Duodenal mucosa (tissue), 2 donors: ENCODE results near the gene S100A13.

Experiments
- H3K27ac ChIP-seq: one replicate; pipeline ENCODE4 v1.7.0; 2013; ENCODE audit warnings: low read depth, low read length
- H3K27me3 ChIP-seq, 2 donors: one replicate each; pipeline ENCODE4 v1.7.0; 2013; ENCODE audit warnings: low read length in 2 of 2, control low read depth in 1 of 2; ENCODE audit not compliant: insufficient read depth in 2 of 2, control insufficient read depth in 1 of 2
- H3K36me3 ChIP-seq, 2 donors: one replicate each; pipeline ENCODE4 v1.7.0; 2013; ENCODE audit warnings: low read length in 2 of 2, control low read depth in 1 of 2; ENCODE audit not compliant: insufficient read depth in 2 of 2, control insufficient read depth in 1 of 2
- H3K4me1 ChIP-seq, 2 donors: one replicate each; pipeline ENCODE4 v1.7.0; 2013; ENCODE audit warnings: low read length in 2 of 2, control low read depth in 1 of 2; ENCODE audit not compliant: insufficient read depth in 2 of 2, control insufficient read depth in 1 of 2
- H3K4me3 ChIP-seq, 2 donors: one replicate each; pipeline ENCODE4 v1.7.0; 2013; ENCODE audit warnings: low read length in 2 of 2, low read depth in 1 of 2
- H3K9ac ChIP-seq, 2 donors: one replicate each; pipeline ENCODE4 v1.7.0; 2013; ENCODE audit warnings: low read length in 2 of 2, low read depth in 1 of 2
- H3K9me3 ChIP-seq, 2 donors: one replicate each; pipeline ENCODE4 v1.7.0; 2013; ENCODE audit warnings: low read length in 2 of 2, control low read depth in 1 of 2; ENCODE audit not compliant: control insufficient read depth in 1 of 2

The S100A13 gene

GRCh38 chr1:153608742-153609584 lies 18.3 kb downstream of the S100A13 start:
- Histone ChIP-seq H3K9me3 (no peaks in the 10 kb centered on the region), H3K4me3 (peak overlapping the region; percentile 60 to 66), H3K4me1 (peaks cover 37 to 40% of the 10 kb centered on the region in 2 donors), H3K27ac (peak overlapping the region; percentile 95), H3K27me3 (no peaks in the 10 kb centered on the region), H3K9ac (peak overlapping the region; percentile 74 to 80), H3K36me3 (peaks cover 16 to 21% of the 10 kb centered on the region in 2 donors)

GRCh38 chr1:153608089-153608682 lies 19.1 kb downstream of the S100A13 start:
- H3K27ac ChIP-seq, result peak overlapping the region; percentile 95
- peaks cover 34% of the 10 kb centered on the region in 2 donors for H3K4me1 ChIP-seq
- H3K4me3 ChIP-seq, result peak overlapping the region; percentile 60 to 66
- H3K36me3 ChIP-seq, result peaks cover 16 to 21% of the 10 kb centered on the region in 2 donors
- H3K9ac ChIP-seq, result peak overlapping the region; percentile 74 to 80
- H3K9me3 ChIP-seq, result no peaks in the 10 kb centered on the region
- H3K27me3 ChIP-seq, result no peaks in the 10 kb centered on the region

- Histone ChIP-seq H3K9me3 (no peaks in the 10 kb centered on the region), H3K27me3 (no peaks in the 10 kb centered on the region), H3K36me3 (peaks cover 16 to 21% of the 10 kb centered on the region in 2 donors), H3K4me3 (no peak overlapping the region), H3K9ac (peak overlapping the region in 1 of 2 donors; percentile 80), H3K4me1 (peaks cover 33 to 34% of the 10 kb centered on the region in 2 donors), H3K27ac (no peak overlapping the region)
Measured at GRCh38 chr1:153607381-153607780, 19.9 kb downstream of the S100A13 start.

- Histone ChIP-seq H3K27ac (no peak overlapping the region), H3K36me3 (peaks cover 16 to 21% of the 10 kb centered on the region in 2 donors), H3K4me1 (peaks cover 30 to 33% of the 10 kb centered on the region in 2 donors), H3K27me3 (no peaks in the 10 kb centered on the region), H3K4me3 (no peak overlapping the region), H3K9ac (no peak overlapping the region), H3K9me3 (no peaks in the 10 kb centered on the region)
Measured at GRCh38 chr1:153606194-153606593, 21.1 kb downstream of the S100A13 start.

- Histone ChIP-seq H3K36me3 (peaks cover 13 to 18% of the 10 kb centered on the region in 2 donors), H3K27me3 (no peaks in the 10 kb centered on the region), H3K4me3 (no peak overlapping the region), H3K27ac (no peak overlapping the region), H3K4me1 (peaks cover 3 to 4% of the 10 kb centered on the region in 2 donors), H3K9ac (no peak overlapping the region), H3K9me3 (no peaks in the 10 kb centered on the region)
Measured at GRCh38 chr1:153602749-153603148, 24.6 kb downstream of the S100A13 start.

GRCh38 chr1:153599847-153600246 lies 27.5 kb downstream of the S100A13 start:
- H3K27me3 ChIP-seq, result no peaks in the 10 kb centered on the region
- no peaks in the 10 kb centered on the region for H3K9me3 ChIP-seq
- H3K36me3 ChIP-seq, result no peaks in the 10 kb centered on the region
- no peak overlapping the region for H3K27ac ChIP-seq
- H3K4me3 ChIP-seq, result no peak overlapping the region
- no peak overlapping the region for H3K9ac ChIP-seq
- H3K4me1 ChIP-seq, result peaks cover 0 to 4% of the 10 kb centered on the region in 2 donors

- no peaks in the 10 kb centered on the region for H3K27me3 ChIP-seq
- no peak overlapping the region for H3K27ac ChIP-seq
- peaks cover 0 to 4% of the 10 kb centered on the region in 2 donors for H3K4me1 ChIP-seq
- no peaks in the 10 kb centered on the region for H3K9me3 ChIP-seq
- H3K36me3 ChIP-seq, result no peaks in the 10 kb centered on the region
- H3K9ac ChIP-seq, result peak overlapping the region in 1 of 2 donors; percentile 39
- H3K4me3 ChIP-seq, result no peak overlapping the region
Measured at GRCh38 chr1:153598309-153599172, 28.8 kb downstream of the S100A13 start.

- Histone ChIP-seq H3K9me3 (no peaks in the 10 kb centered on the region), H3K9ac (no peak overlapping the region), H3K4me1 (peaks cover 0 to 4% of the 10 kb centered on the region in 2 donors), H3K36me3 (no peaks in the 10 kb centered on the region), H3K27me3 (no peaks in the 10 kb centered on the region), H3K4me3 (no peak overlapping the region), H3K27ac (no peak overlapping the region)
Measured at GRCh38 chr1:153597206-153597605, 30.1 kb downstream of the S100A13 start.

GRCh38 chr1:153592748-153593147 lies 34.6 kb downstream of the S100A13 start:
- Histone ChIP-seq H3K4me3 (no peak overlapping the region), H3K9ac (no peak overlapping the region), H3K36me3 (no peaks in the 10 kb centered on the region), H3K27ac (no peak overlapping the region), H3K9me3 (no peaks in the 10 kb centered on the region), H3K4me1 (no peaks in the 10 kb centered on the region), H3K27me3 (no peaks in the 10 kb centered on the region)
